HepG2 (cell line): ENCODE results near the gene SKI. TPM values are rescaled to one million over a fixed set of nuclear protein-coding genes. Genes with fewer than 3 reads are reported as not detected.

Experiments used
- ATAC-seq: fragments of 200-7000 bp; cut with Tn5 transposase; 3 replicates; pipeline ENCODE4 v1.9.1; 2020; ENCODE audit warnings: mild to moderate bottlenecking, moderate library complexity
- BruUV-seq: library from RNA; stranded (reverse); fragments of 400-500 nt; replicated peaks from 2 replicates; lab custom pipeline; 2021; lab: Mats Ljungman, UMichigan
- CTCF ChIA-PET: fragments of 300-600 bp; formaldehyde crosslinking; extraction: SDS; loops from one replicate; lab custom pipeline; 2021; ENCODE audit warnings: low total read pairs, inconsistent platforms, low intra/inter-chr PET ratio; lab: Yijun Ruan, JAX
- POLR2A ChIA-PET: fragments of 350-600 bp; sonication (Branson Sonifier 250); formaldehyde crosslinking; loops from one replicate; lab custom pipeline; 2020; ENCODE audit warnings: antibody characterized with exemption, inconsistent platforms; lab: Yijun Ruan, JAX
- DNase-seq: peaks from one replicate; pipeline ENCODE4 v3.0.0-alpha.2; 2015; ENCODE audit warnings: low spot score
- FAIRE-seq: peaks from 3 replicates; lab custom pipeline; 2011; peaks lifted over from hg19 to GRCh38; lab: Jason Lieb, UNC
- H2AFZ ChIP-seq: one replicate; pipeline ENCODE4 v1.6.1; 2011; ENCODE audit warnings: low read length, inconsistent platforms
- H3K27ac ChIP-seq: fragments of 300-600 bp; 3 replicates; pipeline ENCODE4 v1.8.0; 2011; ENCODE audit warnings: mixed run types, mild to moderate bottlenecking, mixed read lengths, low read length, inconsistent platforms; ENCODE audit not compliant: insufficient read depth; ENCODE audit errors: extremely low read length
- H3K27me3 ChIP-seq, 2 experiments: fragments of 200-600 bp in 1 of 2; 2 replicates in 1 of 2; 3 replicates in 1 of 2; pipeline versions ENCODE4 v1.6.0 to v1.8.0; 2011; ENCODE audit warnings: low read length in 2 of 2, mild to moderate bottlenecking in 2 of 2, moderate library complexity in 2 of 2, inconsistent platforms in 1 of 2; ENCODE audit not compliant: insufficient read depth in 2 of 2, control insufficient read depth in 1 of 2
- H3K36me3 ChIP-seq, 2 experiments: fragments of 200-600 bp in 1 of 2; replicated peaks in 1 of 2; 2 replicates in 1 of 2; 3 replicates in 1 of 2; pipeline versions ENCODE4 v1.5.1 to v1.8.0; 2011; ENCODE audit warnings: low read length in 2 of 2, inconsistent platforms in 1 of 2; ENCODE audit not compliant: insufficient read depth in 2 of 2, control insufficient read depth in 1 of 2
- H3K4me1 ChIP-seq: 2 replicates; pipeline ENCODE4 v1.5.1; 2012; ENCODE audit warnings: low read length, inconsistent platforms; ENCODE audit not compliant: insufficient read depth
- H3K4me2 ChIP-seq: 2 replicates; pipeline ENCODE4 v1.6.0; 2011; ENCODE audit warnings: low read depth, low read length, inconsistent platforms
- H3K4me3 ChIP-seq, 3 experiments: fragments of 200-600 bp in 1 of 3; sonication (generic), shearing (Covaris generic) in 1 of 3; replicated peaks in 1 of 3; 2 replicates each; pipeline ENCODE4 v1.5.1; 2011 to 2016; ENCODE audit warnings: low read length in 3 of 3, inconsistent platforms in 2 of 3, low read depth in 2 of 3, mild to moderate bottlenecking in 2 of 3, control low read depth in 1 of 3, mixed read lengths in 1 of 3; ENCODE audit not compliant: insufficient read depth in 1 of 3
- H3K79me2 ChIP-seq: one replicate; pipeline ENCODE4 v1.6.1; 2011; ENCODE audit warnings: low read length, inconsistent platforms; ENCODE audit not compliant: insufficient read depth
- H3K9ac ChIP-seq: 2 replicates; pipeline ENCODE4 v1.6.0; 2011; ENCODE audit warnings: mild to moderate bottlenecking, low read depth, low read length, inconsistent platforms; ENCODE audit not compliant: insufficient read depth
- H3K9me3 ChIP-seq: 2 replicates; pipeline ENCODE4 v1.5.1; 2012; ENCODE audit warnings: mild to moderate bottlenecking, low read length
- H4K20me1 ChIP-seq: 2 replicates; pipeline ENCODE4 v1.6.0; 2011; ENCODE audit warnings: inconsistent platforms, mild to moderate bottlenecking, low read length, moderate library complexity; ENCODE audit not compliant: insufficient read depth
- CBX2 ChIP-seq, 2 experiments: fragments of 200-600 bp in 1 of 2; sonication (generic); formaldehyde crosslinking in 1 of 2; IDR thresholded peaks; 2 replicates each; pipeline versions ENCODE4 v1.7.0 to v1.8.1; 2018 to 2022; ENCODE audit warnings: low read depth in 2 of 2, low read length in 1 of 2, mild to moderate bottlenecking in 1 of 2, missing genetic modification reagents in 1 of 2
- CEBPB ChIP-seq: IDR thresholded peaks from 2 replicates; pipeline ENCODE4 v1.6.1; 2011; ENCODE audit warnings: low read depth, low read length, improper control_type of control experiment, borderline replicate concordance
- HDAC6 ChIP-seq: fragments of 200-600 bp; sonication (generic); IDR thresholded peaks from 2 replicates; pipeline ENCODE4 v1.7.0; 2017; ENCODE audit warnings: mild to moderate bottlenecking, antibody characterized with exemption, low read length, low read depth
- JUNB ChIP-seq: sonication (generic); formaldehyde crosslinking; IDR thresholded peaks from 2 replicates; pipeline ENCODE4 v1.8.0; 2022; ENCODE audit warnings: missing genetic modification reagents, mild to moderate bottlenecking, borderline replicate concordance
- PBX3 ChIP-seq: sonication (generic); formaldehyde crosslinking; IDR thresholded peaks from 2 replicates; pipeline ENCODE4 v1.8.1; 2023; ENCODE audit warnings: missing genetic modification reagents, inconsistent platforms, borderline replicate concordance
- PHF20 ChIP-seq: sonication (generic); formaldehyde crosslinking; IDR thresholded peaks from 2 replicates; pipeline ENCODE4 v1.5.0; 2020; ENCODE audit warnings: mild to moderate bottlenecking, missing genetic modification reagents
- RFXAP ChIP-seq: sonication (generic); formaldehyde crosslinking; IDR thresholded peaks from 2 replicates; pipeline ENCODE4 v1.4.0; 2020; ENCODE audit warnings: missing genetic modification reagents, borderline replicate concordance
- SRSF1 ChIP-seq: fragments of 200-400 bp; formaldehyde crosslinking; optimal IDR thresholded peaks from 2 replicates; pipeline ENCODE3; 2017; ENCODE audit warnings: mild to moderate bottlenecking, low read depth, low read length, moderate library complexity
- SYNCRIP ChIP-seq: fragments of 200-400 bp; formaldehyde crosslinking; IDR thresholded peaks from 2 replicates; pipeline ENCODE4 v1.6.1; 2018; ENCODE audit warnings: mild to moderate bottlenecking, low read depth, low read length; ENCODE audit not compliant: insufficient read depth
- TEAD3 ChIP-seq: optimal IDR thresholded peaks from 2 replicates; pipeline ENCODE3; 2016; ENCODE audit warnings: borderline replicate concordance
- TFDP2 ChIP-seq: sonication (generic); formaldehyde crosslinking; IDR thresholded peaks from 2 replicates; pipeline ENCODE4 v1.4.0; 2020; ENCODE audit warnings: missing genetic modification reagents
- ZBTB1 ChIP-seq: sonication (generic); formaldehyde crosslinking; IDR thresholded peaks from 2 replicates; pipeline ENCODE4 v1.4.0; 2020; ENCODE audit warnings: missing genetic modification reagents, borderline replicate concordance
- ZFYVE20 ChIP-seq: sonication (generic); formaldehyde crosslinking; IDR thresholded peaks from 2 replicates; pipeline ENCODE4 v1.8.0; 2023; ENCODE audit warnings: low read depth, mild to moderate bottlenecking, moderate library complexity, missing genetic modification reagents, borderline replicate concordance
- WGBS: methylation state at CpG from one replicate; pipeline ENCODE4 v1.1.6; 2017; ENCODE audit warnings: low lambda C conversion rate; 5-methylcytosine and 5-hydroxymethylcytosine counted together
- in situ Hi-C: cut with HindIII; loops from 2 replicates; pipeline ENCODE4 v1.10.0; 2017; ENCODE audit warnings: low pct_unique_long_range_greater_than_20kb; ENCODE audit not compliant: extremely low pct_ligation_motif_present
- intact Hi-C: fragments of 100-400 bp; cut with micrococcal nuclease; formaldehyde crosslinking; loops from one replicate; pipeline ENCODE4 v1.10.0; 2022; ENCODE audit not compliant: unreplicated experiment
- polyA plus RNA-seq, 8 experiments: library from polyadenylated mRNA; depleted of rRNA in 3 of 8; stranded (reverse) in 7 of 8; unstranded in 1 of 8; fragments of >200 nt; fragmentation: Illumina TruSeq in 4 of 8; extraction: Trizol in 4 of 8; gene quantifications; 2 replicates each; pipeline versions ENCODE4 v1.2.1 to v1.2.3, GENCODE V29; 2011 to 2016; ENCODE audit warnings: low read depth in 4 of 8, missing spikeins in 1 of 8, mixed read lengths in 1 of 8; ENCODE audit not compliant: insufficient read depth in 1 of 8
- total RNA-seq, 5 experiments: library from RNA; depleted of rRNA; stranded (reverse); fragments of >200 nt; fragmentation: Illumina TruSeq; extraction: Trizol; gene quantifications; 2 replicates each; pipeline ENCODE4 v1.2.3, GENCODE V29; 2016; ENCODE audit warnings: low read depth in 1 of 5
- TF ChIP-seq, protein P1 (sequence below): IDR thresholded peaks from 2 replicates; pipeline ENCODE4 v1.6.1; 2012; ENCODE audit warnings: low read length, improper control_type of control experiment
- TF ChIP-seq, protein P2 (sequence below): IDR thresholded peaks from 2 replicates; pipeline ENCODE4 v1.6.1; 2012; ENCODE audit warnings: inconsistent platforms
- TF ChIP-seq, protein P3 (sequence below): sonication (generic); formaldehyde crosslinking; IDR thresholded peaks from 2 replicates; pipeline ENCODE4 v1.4.0; 2020; ENCODE audit warnings: mild to moderate bottlenecking, missing genetic modification reagents

The SKI gene
- total and polyA plus RNA-seq, 2 of the 13 experiments (the other 11 are each of a cell fraction or from before 2014, with no cell fraction given) = 4.7 to 6.9 TPM

DNA sequence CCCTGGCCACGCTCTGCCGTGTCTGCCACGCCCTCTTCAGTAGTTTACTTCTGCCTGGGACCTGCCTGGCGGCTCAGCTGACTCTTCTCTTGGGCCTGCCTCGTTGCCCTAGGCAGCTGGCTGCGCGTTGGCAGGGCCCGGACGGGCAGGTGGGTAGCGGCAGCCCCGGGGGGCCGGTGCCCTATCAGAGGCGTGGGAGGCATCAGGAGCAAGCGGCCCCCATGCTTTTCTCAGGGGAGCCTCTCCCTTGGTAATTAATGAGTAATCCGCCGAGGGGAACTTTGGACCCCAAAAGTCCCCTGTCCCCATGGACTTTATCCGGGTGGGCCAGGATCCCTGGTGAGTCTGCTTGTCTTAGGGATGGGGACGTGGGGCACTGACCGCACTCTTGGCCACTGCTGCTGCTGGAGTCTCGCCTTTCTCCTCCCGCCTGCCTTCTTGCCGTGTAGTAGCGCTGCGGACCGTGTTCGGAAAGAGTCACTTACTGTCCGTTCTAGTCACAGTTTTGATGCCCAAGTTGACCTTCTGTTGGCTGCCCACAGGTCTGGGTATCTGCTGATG lies 22.7 kb downstream of the SKI start:
- H3K36me3 ChIP-seq = peaks cover 0 to 6% of the 10 kb centered on the region in 2 experiments; a peak in 4 of 5 replicates
- WGBS = 3% methylated on average over 14 of the region's 27 CpGs
- H3K27me3 ChIP-seq = no peaks in the 10 kb centered on the region
- H3K4me3 ChIP-seq = peak overlapping the region; percentile 27 to 67 (median 31); a peak in 5 of 6 replicates
- FAIRE-seq (peak; percentile 88), DNase-seq (peak; percentile 82), ATAC-seq (peak; percentile 70)
- intact Hi-C loops = no loop called here
- H2AFZ ChIP-seq = no peak overlapping the region
- peak overlapping the region; percentile 65 for H3K9ac ChIP-seq
- in situ Hi-C loops = no loop called here
- POLR2A ChIA-PET = interaction anchor here (0.8 to 4.3 kb wide), 6 partner anchors 13 to 61 kb away, joined by 3 to 50 read pairs (median 5); partner anchors contain the start of gene FAAP20
- peaks cover 36% of the 10 kb centered on the region; the same call in 1 of the 2 replicates for H4K20me1 ChIP-seq
- CTCF ChIA-PET = no interaction called here
- H3K27ac ChIP-seq = peak overlapping the region; percentile 76
- H3K79me2 ChIP-seq = peaks cover 97% of the 10 kb centered on the region
- no peaks in the 10 kb centered on the region for H3K9me3 ChIP-seq
- H3K4me2 ChIP-seq = peak overlapping the region; percentile 86
- no TSS peak for BruUV-seq
- H3K4me1 ChIP-seq = peaks cover 84% of the 10 kb centered on the region
- no peak for TF ChIP-seq TEAD3
- 0 out of 2 replicates have a peak, but pooled peaks have one; percentile 13 for TF ChIP-seq PHF20 (CRISPR knock-in tag)
- no peak for TF ChIP-seq SRSF1
- TF ChIP-seq, protein P1, sequence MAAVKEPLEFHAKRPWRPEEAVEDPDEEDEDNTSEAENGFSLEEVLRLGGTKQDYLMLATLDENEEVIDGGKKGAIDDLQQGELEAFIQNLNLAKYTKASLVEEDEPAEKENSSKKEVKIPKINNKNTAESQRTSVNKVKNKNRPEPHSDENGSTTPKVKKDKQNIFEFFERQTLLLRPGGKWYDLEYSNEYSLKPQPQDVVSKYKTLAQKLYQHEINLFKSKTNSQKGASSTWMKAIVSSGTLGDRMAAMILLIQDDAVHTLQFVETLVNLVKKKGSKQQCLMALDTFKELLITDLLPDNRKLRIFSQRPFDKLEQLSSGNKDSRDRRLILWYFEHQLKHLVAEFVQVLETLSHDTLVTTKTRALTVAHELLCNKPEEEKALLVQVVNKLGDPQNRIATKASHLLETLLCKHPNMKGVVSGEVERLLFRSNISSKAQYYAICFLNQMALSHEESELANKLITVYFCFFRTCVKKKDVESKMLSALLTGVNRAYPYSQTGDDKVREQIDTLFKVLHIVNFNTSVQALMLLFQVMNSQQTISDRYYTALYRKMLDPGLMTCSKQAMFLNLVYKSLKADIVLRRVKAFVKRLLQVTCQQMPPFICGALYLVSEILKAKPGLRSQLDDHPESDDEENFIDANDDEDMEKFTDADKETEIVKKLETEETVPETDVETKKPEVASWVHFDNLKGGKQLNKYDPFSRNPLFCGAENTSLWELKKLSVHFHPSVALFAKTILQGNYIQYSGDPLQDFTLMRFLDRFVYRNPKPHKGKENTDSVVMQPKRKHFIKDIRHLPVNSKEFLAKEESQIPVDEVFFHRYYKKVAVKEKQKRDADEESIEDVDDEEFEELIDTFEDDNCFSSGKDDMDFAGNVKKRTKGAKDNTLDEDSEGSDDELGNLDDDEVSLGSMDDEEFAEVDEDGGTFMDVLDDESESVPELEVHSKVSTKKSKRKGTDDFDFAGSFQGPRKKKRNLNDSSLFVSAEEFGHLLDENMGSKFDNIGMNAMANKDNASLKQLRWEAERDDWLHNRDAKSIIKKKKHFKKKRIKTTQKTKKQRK = no peak
- TF ChIP-seq, protein P2, sequence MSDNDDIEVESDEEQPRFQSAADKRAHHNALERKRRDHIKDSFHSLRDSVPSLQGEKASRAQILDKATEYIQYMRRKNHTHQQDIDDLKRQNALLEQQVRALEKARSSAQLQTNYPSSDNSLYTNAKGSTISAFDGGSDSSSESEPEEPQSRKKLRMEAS = no peak; the same call in 1 of the 2 replicates
- TF ChIP-seq SYNCRIP = no peak
- TF ChIP-seq RFXAP = no peak
- no peak for TF ChIP-seq HDAC6
- no peak for TF ChIP-seq CBX2 (IDR thresholded peaks at IDR 0.05; ENCODE audit: low read depth, low read length)
- TF ChIP-seq CBX2 (CRISPR knock-in tag; IDR thresholded peaks at IDR 0.05; ENCODE audit: low read depth) = no peak
- TF ChIP-seq ZBTB1 (CRISPR knock-in tag) = no peak
- no peak for TF ChIP-seq CEBPB
- no peak for TF ChIP-seq ZFYVE20 (CRISPR knock-in tag)
- TF ChIP-seq PBX3 (CRISPR knock-in tag) = no peak
- TF ChIP-seq, protein P3, sequence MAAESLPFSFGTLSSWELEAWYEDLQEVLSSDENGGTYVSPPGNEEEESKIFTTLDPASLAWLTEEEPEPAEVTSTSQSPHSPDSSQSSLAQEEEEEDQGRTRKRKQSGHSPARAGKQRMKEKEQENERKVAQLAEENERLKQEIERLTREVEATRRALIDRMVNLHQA = no peak
- 0 out of 2 replicates have a peak, but pooled peaks have one; percentile 13 for TF ChIP-seq JUNB
- TF ChIP-seq TFDP2 (CRISPR knock-in tag) = 0 out of 2 replicates have a peak, but pooled peaks have one; percentile 22
